Measurements from ENCODE around the gene ESPL1.

Gene ESPL1

DNA sequence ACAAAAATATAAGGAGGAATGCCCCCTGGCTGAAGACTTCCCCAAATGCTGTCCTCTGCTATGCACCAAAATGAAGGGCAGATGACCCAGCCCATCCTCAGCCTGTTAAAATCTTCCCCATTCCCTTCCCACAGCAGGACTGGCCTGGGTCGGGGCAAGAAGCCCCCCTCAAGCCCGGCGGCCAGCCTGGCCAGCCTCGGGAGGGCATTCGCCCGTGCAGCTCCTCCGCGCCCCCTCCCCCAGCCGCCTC is 36.5 kb upstream of the ESPL1 start:
- DNase-seq (ENCODE audit: low read depth): no peak

DNA sequence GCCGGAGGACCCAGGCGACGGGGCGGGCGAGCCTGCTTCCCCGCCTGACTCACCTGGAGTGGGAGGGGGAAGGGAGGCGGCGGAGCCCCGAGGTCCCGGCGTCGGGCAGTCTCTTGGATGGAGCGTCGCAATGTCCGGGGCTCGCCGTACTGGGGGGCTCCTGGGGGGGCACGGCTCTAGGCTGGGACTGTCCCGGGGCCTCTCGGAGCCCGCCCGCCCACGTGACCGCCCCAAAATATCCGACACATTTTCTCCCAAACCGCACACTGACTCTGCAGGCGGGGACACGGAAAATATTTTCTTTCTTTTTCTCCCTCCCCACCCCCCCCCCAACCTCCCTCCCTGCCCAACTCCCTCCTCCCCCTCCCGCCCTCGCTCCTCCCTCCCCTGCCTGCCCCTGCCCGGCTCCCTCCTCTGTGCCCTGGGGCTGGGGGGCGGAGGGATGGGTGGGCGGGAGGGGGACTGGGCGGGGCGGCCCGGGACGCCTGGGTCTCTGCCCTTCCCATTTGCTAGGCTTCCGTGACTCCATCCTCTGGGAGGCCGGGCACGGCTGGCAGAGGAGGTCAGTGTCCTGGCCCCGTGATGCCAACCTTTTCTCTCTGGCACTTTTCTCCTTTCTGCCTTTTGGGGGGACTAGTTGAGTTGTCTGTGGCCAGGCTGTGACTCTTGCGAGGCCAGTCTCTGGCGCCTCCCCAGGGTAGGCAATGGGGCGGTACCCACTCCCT is 36.0 kb upstream of the ESPL1 start, which contains the start of gene RARG:
TSS of gene RARG (minus strand) at position 289 of the 725 bp plus-strand sequence. CDS start 4,664 bp downstream, outside the sequence.
- peak; percentile 62 for DNase-seq (ENCODE audit: low read depth)

DNA sequence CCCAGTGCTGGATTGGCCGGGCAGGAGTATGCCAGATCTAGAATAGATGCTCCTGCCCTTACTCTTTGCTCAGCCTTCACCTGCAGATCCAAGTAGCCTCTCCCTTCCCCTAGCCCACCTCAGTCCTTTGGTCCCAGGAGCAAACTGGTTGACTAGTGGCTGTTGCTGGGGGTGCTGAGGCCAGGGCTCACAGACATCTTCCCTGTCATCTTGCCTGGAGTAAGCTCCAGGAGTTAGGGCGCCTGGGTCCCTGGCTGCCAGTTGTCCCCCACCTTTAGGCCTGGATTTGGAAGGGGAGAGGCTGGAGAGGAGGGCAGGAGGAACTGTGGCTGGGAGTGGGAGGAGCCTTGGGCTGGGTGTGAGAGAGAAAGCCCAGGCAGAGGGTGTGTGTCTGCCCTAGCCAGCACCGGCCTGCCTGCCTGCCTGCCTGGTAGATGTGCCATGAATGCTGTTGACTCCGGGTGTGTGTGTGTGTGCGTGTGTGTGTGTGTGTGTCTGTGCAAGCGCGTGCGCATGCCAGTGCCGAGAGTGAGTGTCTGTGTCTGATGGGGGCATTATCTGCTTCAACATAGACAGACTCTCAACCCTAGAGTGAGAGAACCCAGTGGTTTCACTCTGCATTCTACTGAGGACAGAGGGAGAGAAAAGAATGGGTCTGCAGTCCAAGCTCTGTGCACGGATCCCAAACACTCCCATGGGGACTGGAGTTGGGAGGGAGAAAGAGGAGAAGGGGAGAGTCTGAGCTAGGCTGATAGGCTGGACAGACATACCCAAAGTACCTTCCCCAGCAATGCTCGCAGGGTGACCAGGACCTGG is 35.2 kb upstream of the ESPL1 start:
- DNase-seq (ENCODE audit: low read depth): no peak

DNA sequence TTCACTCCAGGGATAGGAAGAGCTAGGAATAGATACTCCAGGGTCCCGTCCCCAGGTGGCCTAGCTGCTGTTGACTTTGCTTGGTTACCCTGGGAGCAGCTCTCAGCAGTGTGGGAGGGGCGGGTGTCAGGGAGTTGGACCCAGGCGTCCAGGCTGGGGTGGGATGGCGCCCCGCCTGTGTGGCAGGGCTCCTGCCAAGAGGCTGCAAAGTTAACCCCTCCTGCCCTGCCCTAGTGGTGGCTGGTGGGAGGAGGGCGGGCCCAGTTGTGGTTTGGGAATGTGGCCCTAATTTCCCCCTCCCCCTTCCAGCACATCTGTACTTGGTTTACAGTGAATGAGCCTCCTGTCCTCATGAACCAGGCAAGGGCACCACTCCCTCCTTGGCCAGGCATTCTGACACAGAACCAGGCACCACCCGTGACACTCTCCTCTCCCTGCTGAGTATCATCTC is 34.4 kb upstream of the ESPL1 start:
- no peak for DNase-seq (ENCODE audit: low read depth)

DNA sequence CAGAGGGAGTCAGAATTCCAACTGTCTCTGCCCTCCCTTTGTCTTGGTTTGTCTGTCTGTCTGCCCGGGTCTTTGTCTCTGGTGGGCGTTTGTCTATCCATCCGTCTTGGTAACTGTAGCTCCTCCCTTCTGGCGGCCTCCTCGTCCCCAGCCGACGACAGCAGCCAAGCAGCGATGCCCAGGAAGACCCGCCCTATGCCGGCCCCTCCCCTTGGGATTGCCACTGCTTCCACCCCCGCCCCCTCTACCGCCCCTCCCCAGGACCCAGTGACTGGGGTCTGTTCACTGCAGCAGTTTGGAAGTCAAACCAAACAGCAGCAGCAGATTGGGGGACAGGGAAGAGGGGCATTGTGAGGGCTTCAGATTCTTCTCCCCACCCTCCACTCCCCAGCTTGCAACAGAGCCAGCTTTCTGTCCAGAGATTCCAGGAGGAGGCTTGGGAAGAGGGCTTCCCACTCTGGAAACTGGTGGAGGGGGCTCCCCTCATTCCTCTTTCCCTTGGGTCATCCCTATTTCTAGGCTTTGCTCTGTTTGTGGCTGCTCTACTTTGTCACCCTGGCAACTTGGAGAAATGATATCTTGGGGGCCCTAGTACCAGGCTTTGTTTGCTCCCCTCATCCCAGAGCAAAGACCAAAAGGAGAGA is 33.7 kb upstream of the ESPL1 start:
- DNase-seq (ENCODE audit: low read depth): no peak

DNA sequence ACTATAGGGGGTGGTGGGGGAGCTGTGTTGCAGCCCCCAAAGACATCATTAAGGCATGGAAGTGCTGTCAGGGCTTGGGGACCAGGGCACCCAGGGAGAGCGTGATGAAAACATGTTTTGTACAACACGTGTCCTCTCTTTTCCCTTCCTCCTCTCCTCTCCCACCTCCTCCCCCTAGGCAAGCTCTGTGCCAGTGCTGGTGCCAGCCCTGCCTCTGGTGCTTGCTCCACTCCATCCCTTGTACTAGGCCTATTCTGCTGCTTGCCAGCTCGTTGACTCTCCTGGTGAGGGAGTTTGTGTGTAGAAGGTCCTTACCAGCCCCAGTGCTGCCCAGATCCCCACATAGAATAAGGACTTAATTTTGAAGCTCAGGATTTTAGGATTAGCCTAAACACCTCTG is 32.9 kb upstream of the ESPL1 start:
- no peak for DNase-seq (ENCODE audit: low read depth)

DNA sequence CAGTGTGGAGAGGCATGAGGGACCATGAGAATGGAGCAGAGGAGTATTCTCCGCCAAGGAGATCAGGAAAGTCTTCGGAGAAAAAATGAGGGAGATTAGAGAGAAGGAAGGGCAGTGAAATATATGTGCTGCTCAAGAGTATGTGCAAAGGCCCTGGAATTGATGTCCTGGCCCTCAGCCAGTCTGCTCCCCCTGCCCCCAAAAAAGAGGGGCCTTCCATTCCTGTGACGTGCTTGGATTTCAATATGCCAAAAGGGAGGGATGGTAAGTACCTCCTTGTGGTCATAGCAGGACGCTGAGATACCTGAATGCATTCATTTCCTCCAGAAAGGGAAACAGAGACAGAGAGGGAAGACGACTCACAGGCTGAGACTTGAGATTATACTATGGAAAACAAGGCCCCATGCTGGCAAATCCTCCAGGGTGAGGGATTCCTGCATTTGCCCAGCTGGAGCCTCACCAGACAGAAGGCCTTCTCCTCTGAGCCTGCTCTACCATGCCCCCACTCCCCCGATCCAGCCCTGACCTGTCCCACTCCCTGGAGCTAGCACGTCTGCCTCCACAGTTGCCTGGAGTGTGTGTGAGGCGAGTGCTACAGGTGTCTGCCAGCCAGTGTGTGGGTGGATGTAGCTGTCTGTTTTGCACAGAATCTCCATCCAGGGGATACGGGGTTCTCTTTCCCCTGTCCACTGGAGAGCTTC is 32.2 kb upstream of the ESPL1 start:
- no peak for DNase-seq (ENCODE audit: low read depth)

DNA sequence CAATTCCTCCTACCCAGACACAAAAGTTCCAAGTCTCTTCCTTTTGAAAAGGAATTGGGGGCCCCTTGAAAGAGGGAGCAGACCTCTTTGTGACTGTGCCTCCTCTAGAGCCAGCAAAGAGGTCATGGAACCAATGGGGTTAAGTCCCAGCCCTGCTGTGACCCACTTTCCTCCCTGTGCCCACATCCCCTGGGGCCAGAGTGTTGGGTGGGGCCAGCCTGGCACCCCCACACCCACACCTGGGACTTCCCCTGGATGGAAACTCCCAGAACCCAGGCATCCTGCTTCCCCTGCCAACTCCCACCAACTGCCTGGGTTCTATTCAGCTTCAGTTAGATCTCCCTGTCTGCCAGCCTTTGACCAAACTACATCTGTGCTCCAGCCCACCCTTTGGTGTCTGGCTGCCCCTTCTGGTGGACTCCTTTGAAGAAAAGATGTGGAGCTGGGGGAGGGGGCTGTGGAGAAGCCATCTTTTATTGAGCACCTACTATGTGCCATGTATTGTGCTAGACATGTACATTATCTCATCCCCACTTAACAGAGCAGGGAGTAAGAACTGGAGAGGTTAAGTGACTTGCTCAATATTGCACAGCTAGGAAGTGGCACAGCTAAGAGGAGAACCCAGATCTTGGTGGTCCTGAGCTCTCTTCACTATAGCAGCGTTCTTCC is 31.5 kb upstream of the ESPL1 start:
- DNase-seq (ENCODE audit: low read depth): no peak

DNA sequence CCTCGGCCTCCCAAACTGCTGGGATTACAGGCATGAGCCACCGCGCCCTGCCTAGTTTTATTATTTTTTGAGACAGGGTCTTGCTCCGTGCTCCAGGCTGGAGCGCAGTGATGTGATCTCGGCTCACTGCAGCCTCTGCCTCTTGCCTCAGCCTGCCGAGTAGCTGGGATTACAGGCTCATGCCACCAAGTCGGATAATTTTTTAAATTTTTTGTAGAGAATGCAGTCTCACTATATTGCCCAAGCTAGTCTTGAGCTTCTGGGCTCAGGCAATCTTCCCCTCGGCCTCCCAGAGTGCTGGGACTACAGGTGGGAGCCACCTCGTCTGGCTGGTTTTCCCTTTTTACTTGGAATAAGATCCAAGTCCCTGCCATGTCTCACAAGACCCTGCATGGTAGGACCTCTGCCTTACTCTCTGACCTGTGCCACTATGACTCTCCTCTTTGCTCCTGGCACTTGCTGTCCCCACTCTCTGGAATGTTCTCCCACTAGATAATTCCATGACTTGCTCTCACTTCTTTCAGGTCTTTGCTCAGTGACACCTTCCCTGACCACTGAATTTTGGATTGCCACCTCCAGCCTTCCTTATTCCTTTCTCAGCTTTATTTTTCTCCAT is 28.3 kb upstream of the ESPL1 start:
- no peak for DNase-seq (ENCODE audit: low read depth)

DNA sequence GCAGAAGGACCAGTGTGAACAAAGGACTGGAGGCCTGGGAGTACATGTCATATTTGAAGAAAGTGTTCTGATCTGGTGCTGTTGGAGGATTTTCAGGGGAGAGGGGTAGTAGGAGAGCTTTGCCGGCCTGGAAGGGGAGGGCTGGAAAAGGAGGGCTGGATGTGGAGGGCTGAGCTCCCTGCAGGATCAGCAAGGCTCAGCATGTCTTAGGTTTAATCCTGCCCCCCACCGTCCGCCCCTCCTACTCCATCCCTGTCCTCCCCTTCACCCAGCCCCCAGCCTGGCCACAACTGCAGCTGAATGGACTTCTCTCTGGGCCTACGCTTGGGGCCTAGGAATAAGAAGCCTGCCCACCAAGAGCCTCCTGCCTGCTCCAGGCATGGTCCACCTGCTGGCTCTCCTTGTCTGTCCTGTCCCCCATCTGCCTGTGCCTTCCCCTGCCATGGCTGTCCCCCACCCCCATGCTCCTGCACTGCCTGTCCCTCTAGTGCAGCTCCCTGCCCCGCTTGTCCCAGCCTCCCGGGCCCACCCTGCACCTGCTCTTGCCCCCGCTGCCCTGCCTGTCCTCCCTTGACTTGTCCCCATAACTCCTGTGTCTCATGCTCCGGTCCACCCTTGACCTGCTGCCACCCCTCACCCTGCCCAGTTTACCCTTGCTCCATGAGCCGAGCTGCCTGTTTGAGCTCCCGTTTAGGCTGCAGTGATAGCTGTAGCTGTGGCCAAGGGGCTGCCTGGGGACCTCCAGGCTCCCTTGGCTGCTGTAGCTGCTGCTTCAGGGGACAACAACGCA is 26.3 kb upstream of the ESPL1 start:
- DNase-seq (ENCODE audit: low read depth): no peak

DNA sequence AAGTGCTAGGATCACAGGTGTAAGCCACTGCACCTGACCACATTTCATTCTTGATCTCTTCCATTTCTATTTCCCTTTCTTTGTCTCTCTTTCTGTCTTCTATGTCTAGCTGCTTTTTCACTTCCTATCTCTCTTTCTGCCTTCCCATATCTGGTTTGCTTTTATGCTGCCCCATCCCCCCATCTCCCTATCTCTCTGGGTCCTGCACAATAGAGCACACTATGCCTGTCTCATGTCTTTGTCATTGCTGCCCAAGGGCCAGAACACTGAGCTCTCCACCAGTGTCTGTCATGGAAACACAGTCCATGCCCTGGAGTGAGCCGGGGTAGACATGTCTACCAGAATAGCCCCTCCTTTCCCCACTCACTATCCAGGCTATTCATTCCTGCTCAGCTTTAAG is 23.8 kb upstream of the ESPL1 start:
- DNase-seq (ENCODE audit: low read depth): no peak

DNA sequence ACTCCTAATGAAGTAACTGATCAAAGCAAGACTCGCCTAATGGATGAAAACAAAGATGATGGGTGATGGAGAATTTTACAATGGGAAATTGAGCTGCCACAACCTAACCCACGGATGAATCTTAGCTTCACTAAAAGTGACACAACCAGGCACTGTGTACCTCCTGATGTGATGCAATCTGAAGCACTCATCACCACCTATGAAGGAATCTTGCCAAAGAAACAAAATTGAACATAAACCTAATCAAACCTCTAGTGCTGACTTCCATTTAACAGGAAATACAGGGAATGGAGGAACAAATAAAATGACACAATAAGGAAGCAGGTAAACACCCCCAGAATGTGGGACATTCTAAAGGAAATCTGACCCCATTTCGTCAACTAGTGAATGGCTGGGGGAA is 22.8 kb upstream of the ESPL1 start:
- no peak for DNase-seq (ENCODE audit: low read depth)

DNA sequence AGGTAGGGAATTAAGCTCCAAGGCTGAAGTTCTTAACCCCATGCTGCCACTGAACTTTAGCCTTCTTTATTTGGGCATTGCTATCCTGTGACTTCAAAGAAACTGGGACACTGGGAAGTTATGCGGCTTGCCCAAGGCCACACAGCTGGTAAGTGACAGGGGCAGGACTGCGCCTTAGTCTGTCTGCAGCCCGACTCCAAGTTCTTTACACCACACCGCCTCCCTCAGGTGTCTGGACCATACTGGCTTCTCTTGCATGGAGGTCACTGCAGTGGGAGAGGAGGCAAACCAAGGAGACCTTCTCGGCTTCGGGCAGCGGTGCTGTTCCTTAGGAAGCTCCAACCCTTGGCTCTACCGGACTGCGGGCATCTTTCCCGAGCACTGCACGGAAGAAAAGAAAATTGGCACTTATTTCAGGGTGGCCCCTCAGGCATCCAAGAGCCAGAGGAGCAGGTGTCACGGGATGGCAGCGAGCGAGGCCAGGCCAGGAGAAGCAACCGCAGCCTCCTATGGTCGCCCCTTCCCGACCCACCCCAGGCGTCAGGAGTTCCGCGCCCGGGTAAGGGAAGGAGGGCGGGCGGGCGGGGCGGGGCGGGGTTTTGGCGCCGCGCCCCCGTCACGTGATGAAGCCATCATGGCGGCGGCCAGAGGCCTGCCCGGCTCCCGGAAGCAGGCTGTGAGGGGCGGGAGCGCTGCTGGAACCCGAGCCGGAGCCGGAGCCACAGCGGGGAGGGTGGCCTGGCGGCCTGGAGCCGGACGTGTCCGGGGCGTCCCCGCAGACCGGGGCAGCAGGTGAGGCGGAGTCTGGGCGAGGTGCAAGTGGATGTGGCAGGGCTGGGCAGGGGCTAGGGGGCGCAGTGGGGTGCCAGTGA is 16.4 kb upstream of the ESPL1 start:
- DNase-seq (ENCODE audit: low read depth): peak; percentile 70

DNA sequence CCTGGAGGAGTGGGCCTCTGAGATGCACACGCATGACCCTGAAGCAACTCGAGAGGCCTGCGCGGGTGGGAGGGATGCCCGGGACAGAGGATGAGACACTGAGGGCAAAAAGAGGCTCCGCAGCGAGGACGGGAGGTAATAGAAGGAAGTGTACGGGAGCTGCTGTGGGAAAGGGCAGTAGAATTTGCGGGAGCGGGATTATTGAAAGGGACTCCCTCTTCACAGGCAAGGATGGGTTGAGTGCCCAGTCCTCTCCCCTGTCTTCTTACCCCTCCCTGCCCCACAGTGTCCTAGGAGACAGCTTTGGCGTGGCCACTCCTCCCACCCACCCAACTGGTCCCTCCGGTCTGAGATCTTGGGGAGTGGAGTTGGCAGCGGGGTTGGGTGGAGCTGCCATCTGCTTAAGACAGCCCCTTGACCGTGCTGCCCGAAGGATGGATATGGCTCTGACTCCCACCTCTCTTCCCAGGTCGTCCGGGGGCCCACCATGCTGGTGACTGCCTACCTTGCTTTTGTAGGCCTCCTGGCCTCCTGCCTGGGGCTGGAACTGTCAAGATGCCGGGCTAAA is 15.7 kb upstream of the ESPL1 start:
- no peak for DNase-seq (ENCODE audit: low read depth)

DNA sequence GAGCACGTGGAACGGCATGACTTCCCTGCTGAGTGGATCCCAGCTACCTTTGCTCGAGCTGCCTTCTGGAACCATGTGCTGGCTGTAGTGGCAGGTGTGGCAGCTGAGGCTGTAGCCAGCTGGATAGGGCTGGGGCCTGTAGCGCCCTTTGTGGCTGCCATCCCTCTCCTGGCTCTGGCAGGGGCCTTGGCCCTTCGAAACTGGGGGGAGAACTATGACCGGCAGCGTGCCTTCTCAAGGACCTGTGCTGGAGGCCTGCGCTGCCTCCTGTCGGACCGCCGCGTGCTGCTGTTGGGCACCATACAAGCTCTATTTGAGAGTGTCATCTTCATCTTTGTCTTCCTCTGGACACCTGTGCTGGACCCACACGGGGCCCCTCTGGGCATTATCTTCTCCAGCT is 14.8 kb upstream of the ESPL1 start:
- no peak for DNase-seq (ENCODE audit: low read depth)

DNA sequence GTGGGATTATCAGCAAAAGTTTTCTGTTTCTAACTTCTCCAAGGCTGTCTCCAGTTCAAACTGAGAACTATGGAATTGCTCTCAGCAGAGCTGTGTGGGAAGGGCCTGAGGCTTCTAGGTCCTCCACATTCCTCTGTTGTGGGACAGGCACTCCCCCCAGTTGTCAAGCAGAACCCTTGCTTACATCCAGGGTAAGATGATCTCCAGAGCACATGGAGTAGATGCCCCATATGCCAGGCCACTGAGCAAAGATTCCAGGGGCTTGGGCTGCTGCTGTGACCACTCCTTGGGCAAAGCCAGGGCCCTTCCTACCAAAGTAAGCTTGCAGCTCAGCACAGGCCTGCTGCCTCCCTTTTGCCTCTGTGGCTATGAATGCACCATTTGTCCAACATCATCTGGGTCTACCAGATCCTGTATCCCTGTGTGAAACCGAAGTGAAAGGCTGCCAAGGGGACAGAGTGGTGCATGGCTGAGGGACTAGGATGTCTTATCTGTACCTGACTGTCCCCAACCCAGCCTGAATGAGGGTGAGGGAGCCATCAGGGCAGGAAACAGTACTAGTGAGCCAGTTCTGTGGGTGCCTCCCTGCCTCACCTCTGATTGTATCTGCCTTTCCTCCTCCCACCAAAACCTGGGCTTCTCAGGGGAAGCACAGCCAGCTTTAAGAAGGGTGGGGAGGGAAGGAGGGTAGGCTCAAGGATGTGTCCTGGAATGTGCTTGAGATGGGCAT is 13.1 kb upstream of the ESPL1 start:
- no peak for DNase-seq (ENCODE audit: low read depth)

DNA sequence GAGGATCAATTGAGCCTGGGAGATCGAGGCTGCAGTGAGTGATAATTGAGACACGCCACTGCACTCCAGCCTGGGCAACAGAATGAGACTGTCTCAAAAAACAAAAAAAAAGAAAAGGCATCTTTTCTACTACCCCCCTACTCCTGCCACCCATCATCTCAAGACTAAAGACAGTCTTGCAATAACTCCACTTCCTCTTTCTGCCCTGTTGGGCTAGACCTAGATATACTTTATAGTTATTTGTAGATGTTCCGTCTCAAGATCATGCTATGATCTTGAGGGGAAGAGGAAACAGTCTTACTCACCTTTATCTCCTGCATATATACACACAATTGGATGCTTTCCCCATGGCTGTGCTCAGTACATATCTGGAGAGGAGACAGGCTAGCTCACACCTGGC is 12.1 kb upstream of the ESPL1 start:
- no peak for DNase-seq (ENCODE audit: low read depth)

Measured in activated T-cell treated with anti-CD3 and anti-CD28 coated beads for 48 hours (primary cell).